Measurements from ENCODE around the gene PRLHR. TPM values are rescaled to one million over a fixed set of nuclear protein-coding genes. Genes with fewer than 3 reads are reported as not detected.
A peak's percentile ranks its signal among the peaks of the same experiment; 100 is the strongest.

PRLHR gene
- polyA plus RNA-seq, 1 of the 3 experiments (the other 2 are of a cell fraction) = not detected

- Histone ChIP-seq H3K79me2 (ENCODE audit: insufficient read depth) (no peaks in the 10 kb centered on the region), H4K20me1 (ENCODE audit: insufficient read depth) (no peaks in the 10 kb centered on the region), H3K4me2 (peak overlapping the region; percentile 41; the same call in 1 of the 2 replicates), H3K9me3 (no peaks in the 10 kb centered on the region), H3K9ac (no peak overlapping the region), H3K36me3 (replicated peaks in 1 of 2; ENCODE audit: control insufficient read depth in 1 of 2, insufficient read depth in 2 of 2, low read length in 1 of 2) (no peaks in the 10 kb centered on the region), H3F3A (replicated peaks; ENCODE audit: insufficient read depth) (peaks cover 7% of the 10 kb centered on the region), H3K4me1 (ENCODE audit: control insufficient read depth in 1 of 2, insufficient read depth in 2 of 2, low read depth in 1 of 2, low read length in 1 of 2) (no peaks in the 10 kb centered on the region; a peak in 1 of 4 replicates), H2AFZ (ENCODE audit: low read depth) (no peak overlapping the region), H3K27ac (ENCODE audit: low read depth in 2 of 2, low read length in 1 of 2) (no peak overlapping the region), H3K27me3 (ENCODE audit: insufficient read depth) (no peaks in the 10 kb centered on the region; the same call in 1 of the 2 replicates), H3K4me3 (ENCODE audit: low read depth in 2 of 2, low read length in 1 of 2) (no peak overlapping the region), H3K9me2 (no peaks in the 10 kb centered on the region)
- TF ChIP-seq MXI1 (IDR thresholded peaks at IDR 0.05; ENCODE audit: low read depth, low read length) (no peak), NFIC (IDR thresholded peaks at IDR 0.05; ENCODE audit: borderline replicate concordance) (peak; percentile 74), USF1 (IDR thresholded peaks at IDR 0.05; ENCODE audit: borderline replicate concordance, low read depth) (no peak), JUND (IDR thresholded peaks at IDR 0.05) (peak; percentile 77), SMC3 (IDR thresholded peaks at IDR 0.05; ENCODE audit: low read depth, low read length) (no peak), SIN3A (IDR thresholded peaks at IDR 0.05; ENCODE audit: borderline replicate concordance, low read depth, low read length) (no peak), PBX3 (IDR thresholded peaks at IDR 0.05) (peak; percentile 8; the same call in 1 of the 2 replicates), FOSL2 (IDR thresholded peaks at IDR 0.05; ENCODE audit: borderline replicate concordance, low read depth) (peak; percentile 88), CTCF (IDR thresholded peaks at IDR 0.05) (no peak), RCOR1 (IDR thresholded peaks at IDR 0.05; ENCODE audit: low read length) (no peak)
- no peak for DNase-seq
- WGBS (ENCODE audit: low lambda C conversion rate) = 31% methylated on average over 6 of the region's 6 CpGs
- ChIA-PET CTCF (interaction anchor here (0.6 kb wide), 1 partner anchor 136 kb away, joined by 3 read pairs; no protein-coding TSS in a partner anchor), POLR2A (no interaction called here)
Observed at GRCh38 chr10:118584181-118584954, 11.1 kb downstream of the PRLHR start.

- Histone ChIP-seq H3K9me2 (no peaks in the 10 kb centered on the region), H3K9me3 (no peaks in the 10 kb centered on the region), H2AFZ (ENCODE audit: low read depth) (no peak overlapping the region), H3K36me3 (replicated peaks in 1 of 2; ENCODE audit: control insufficient read depth in 1 of 2, insufficient read depth in 2 of 2, low read length in 1 of 2) (no peaks in the 10 kb centered on the region), H3K79me2 (ENCODE audit: insufficient read depth) (no peaks in the 10 kb centered on the region), H3K4me3 (ENCODE audit: low read depth in 2 of 2, low read length in 1 of 2) (no peak overlapping the region), H3F3A (replicated peaks; ENCODE audit: insufficient read depth) (peaks cover 7% of the 10 kb centered on the region), H3K4me2 (no peak overlapping the region; the same call in 1 of the 2 replicates), H3K27ac (ENCODE audit: low read depth in 2 of 2, low read length in 1 of 2) (no peak overlapping the region), H3K9ac (no peak overlapping the region), H3K27me3 (ENCODE audit: insufficient read depth) (no peaks in the 10 kb centered on the region; the same call in 1 of the 2 replicates), H3K4me1 (ENCODE audit: control insufficient read depth in 1 of 2, insufficient read depth in 2 of 2, low read depth in 1 of 2, low read length in 1 of 2) (no peaks in the 10 kb centered on the region; a peak in 1 of 4 replicates), H4K20me1 (ENCODE audit: insufficient read depth) (no peaks in the 10 kb centered on the region)
- CTCF ChIA-PET = interaction anchor here (0.6 kb wide), 1 partner anchor 137 kb away, joined by 3 read pairs; no protein-coding TSS in a partner anchor
- POLR2A ChIA-PET = no interaction called here
- no peak for DNase-seq
- WGBS (ENCODE audit: low lambda C conversion rate) = 73% methylated on average over 5 of the region's 5 CpGs
- TF ChIP-seq TAF1 (IDR thresholded peaks at IDR 0.05; ENCODE audit: borderline replicate concordance, low read depth, low read length) = no peak
- no peak for TF ChIP-seq YY1 (IDR thresholded peaks at IDR 0.05; ENCODE audit: low read depth)
- TF ChIP-seq POLR2AphosphoS5 (IDR thresholded peaks at IDR 0.05; ENCODE audit: low read depth, low read length) = no peak
- no peak for TF ChIP-seq NFIC (IDR thresholded peaks at IDR 0.05; ENCODE audit: borderline replicate concordance)
- no peak for TF ChIP-seq ZBTB33 (IDR thresholded peaks at IDR 0.05; ENCODE audit: borderline replicate concordance, low read depth)
- TF ChIP-seq FOXM1 (IDR thresholded peaks at IDR 0.05; ENCODE audit: low read depth) = no peak
- TF ChIP-seq NRF1 (IDR thresholded peaks at IDR 0.05; ENCODE audit: low read depth, low read length) = no peak
- TF ChIP-seq FOXJ3 (CRISPR knock-in tag; IDR thresholded peaks at IDR 0.05) = no peak
- TF ChIP-seq FOSL2 (IDR thresholded peaks at IDR 0.05; ENCODE audit: borderline replicate concordance, low read depth) = no peak
- no peak for TF ChIP-seq SMC3 (IDR thresholded peaks at IDR 0.05; ENCODE audit: low read depth, low read length)
- TF ChIP-seq MAX (IDR thresholded peaks at IDR 0.05; ENCODE audit: low read depth) = no peak
- TF ChIP-seq TCF12 (IDR thresholded peaks at IDR 0.05) = no peak
- TF ChIP-seq JUND (IDR thresholded peaks at IDR 0.05) = no peak
- TF ChIP-seq GABPA (IDR thresholded peaks at IDR 0.05; ENCODE audit: low read depth) = no peak
- TF ChIP-seq CHD2 (IDR thresholded peaks at IDR 0.05; ENCODE audit: low read length, partially characterized antibody) = no peak
- TF ChIP-seq RFX5 (IDR thresholded peaks at IDR 0.05; ENCODE audit: low read length) = no peak
- no peak for TF ChIP-seq SIN3A (IDR thresholded peaks at IDR 0.05; ENCODE audit: borderline replicate concordance, low read depth, low read length)
Observed at GRCh38 chr10:118583611-118584010, 11.8 kb downstream of the PRLHR start.
